Non-pigmented ciliary epithelial cell (primary cell): Measurements from ENCODE around the gene MORN3.
"Not testable (repeated sequence)": the region's sequence is repeated elsewhere in the genome, so short reads cannot be mapped to it uniquely, and the experiment has no call there.

Experiments
- DNase-seq: peaks from one replicate; pipeline ENCODE4 v3.0.0-alpha.2; 2010; ENCODE audit warnings: low read depth

The MORN3 gene

DNA sequence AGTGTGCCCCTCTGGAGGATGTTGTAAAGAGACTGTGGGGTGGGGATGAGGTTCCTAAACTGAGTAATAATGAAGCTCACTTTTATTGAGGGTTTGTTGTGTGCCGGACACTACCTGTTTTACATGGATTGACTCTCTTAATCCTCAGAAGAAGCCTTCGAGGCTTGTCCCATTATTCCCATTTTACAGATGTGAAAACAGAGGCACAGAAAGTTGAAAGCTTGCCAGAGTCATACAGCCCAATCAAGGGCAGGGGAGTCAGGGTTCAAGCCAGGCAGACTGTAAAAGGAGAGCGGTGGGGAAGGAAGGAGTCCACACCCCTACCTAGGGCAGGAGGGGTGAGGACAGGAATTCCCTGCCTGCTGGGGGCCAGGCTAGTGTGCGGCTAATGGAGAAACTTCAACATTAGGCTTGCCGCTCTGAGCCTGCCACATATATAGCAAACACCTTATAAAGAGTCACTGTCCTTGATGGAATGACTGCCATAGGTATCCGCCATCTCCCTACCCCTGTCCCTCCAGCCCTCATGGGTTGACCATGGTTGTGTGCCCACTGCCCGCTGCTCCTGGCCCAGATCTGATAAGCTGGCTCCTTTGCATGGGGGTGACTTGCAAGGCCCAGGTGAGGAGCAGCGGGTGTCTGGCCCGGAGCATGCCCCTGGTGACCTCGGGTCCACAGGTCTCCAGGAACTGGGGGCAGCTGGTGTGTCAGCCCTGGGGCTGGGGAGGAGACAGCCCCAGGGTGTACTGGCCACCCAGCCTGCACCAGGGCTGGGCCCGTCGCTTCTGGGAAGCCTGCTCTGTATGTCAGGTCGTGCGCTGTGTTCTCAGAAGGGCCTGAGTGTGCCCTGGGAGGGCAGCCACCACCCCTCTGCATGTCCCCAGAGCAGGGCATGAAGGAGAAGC, 30.9 kb downstream of the MORN3 start:
- no peak for DNase-seq

DNA sequence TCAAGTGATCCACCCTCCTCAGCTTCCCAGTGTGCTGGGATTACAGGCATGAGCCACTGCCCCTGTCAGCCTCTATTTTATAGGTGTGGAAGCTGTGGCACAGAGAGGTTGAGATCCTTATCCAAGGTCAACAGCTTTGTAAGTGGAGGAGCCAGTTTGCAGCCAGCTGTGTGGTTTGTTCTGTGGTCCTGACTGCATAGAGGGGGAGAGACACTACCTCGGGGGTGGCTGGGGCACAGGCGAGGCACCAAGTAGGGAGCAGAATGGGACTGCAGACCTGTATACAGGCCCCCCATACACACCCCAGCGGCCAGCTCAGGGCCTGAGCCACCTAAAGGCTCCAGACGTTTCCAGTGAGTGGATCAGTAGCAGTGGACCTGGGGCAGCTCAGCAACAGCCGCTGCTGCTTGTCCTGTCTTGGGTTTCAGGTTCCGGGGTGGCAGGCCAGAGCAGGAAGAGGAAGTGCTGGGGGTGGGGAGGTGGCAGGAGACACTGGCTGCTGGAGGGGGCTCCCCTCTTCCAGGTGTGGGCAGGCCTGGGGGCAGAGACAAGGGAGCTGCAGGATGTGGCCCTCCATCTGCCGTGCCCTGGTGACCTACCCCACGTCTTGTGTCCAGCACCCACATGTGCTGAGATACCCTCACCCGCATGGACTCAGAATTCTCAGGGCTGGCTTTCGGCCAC, 32.1 kb downstream of the MORN3 start:
- DNase-seq, result no peak

DNA sequence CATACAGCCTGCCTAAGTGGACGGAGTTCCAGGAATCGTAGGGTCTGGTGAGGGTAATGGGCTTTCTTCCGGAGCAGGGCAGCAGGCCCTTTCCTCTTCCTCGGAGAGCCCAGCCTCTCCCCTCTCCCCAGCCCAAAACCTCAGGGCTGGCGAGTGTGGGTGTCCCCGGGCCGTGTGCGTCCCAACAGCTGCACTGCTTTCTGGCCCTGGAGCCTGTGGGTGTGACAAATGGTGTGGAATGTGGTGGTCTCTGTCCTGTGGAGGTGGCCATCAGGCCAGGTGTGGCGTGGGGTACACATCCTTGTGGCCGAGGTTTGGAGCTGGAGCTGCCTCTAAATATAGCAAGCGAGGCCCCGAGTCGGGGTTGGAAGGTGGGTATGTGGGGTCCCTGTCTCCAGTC, 34.6 kb downstream of the MORN3 start:
- no peak for DNase-seq

DNA sequence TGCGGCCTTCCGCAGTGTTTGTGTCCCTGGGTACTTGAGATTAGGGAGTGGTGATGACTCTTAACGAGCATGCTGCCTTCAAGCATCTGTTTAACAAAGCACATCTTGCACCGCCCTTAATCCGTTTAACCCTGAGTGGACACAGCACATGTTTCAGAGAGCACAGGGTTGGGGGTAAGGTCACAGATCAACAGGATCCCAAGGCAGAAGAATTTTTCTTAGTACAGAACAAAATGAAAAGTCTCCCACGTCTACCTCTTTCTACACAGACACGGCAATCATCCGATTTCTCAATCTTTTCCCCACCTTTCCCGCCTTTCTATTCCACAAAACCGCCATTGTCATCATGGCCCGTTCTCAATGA, 35.6 kb downstream of the MORN3 start:
- DNase-seq, result not testable (repeated sequence)

DNA sequence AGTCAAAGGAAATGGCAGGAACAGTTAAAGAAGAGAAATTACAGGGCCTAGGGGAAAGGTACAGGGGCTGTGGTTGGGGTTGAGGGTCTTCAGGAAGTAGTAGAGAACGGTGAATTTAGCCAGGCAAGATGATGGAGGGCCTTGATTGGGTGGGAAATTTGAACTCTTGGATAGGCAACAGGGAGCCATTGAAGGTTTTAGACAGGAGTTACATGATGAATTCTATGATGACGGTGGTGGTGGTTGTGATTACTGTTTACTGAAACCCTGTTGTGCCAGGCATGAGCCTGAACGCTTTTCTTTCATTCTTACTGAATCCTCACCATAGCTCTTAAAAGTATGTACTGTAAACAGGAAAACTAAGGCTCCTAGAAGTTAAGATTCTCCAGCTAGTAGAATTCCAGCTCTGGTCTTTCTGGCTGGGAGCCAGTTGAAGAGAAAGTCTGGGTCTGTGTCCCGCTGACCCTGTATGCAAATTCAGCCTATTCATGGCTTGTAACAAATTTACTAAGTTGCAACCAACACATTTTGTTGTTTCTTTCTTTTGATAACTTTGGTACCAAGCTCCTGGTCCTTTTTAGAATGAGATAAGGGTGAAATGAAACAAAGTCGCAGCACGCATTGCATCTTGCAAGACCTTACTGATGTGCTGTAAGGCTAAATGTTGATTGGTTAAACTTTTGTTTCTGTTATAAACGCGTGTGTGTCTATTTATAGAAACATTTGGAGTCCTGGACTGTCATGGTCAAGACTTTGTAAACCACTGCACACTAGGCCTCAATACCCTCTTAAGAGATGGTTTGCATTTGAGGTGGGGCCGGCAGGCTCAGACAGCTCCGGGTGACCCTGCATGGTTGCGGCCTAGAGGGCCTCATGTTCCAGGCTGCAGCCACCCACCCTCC, 37.1 kb downstream of the MORN3 start:
- DNase-seq, result no peak

DNA sequence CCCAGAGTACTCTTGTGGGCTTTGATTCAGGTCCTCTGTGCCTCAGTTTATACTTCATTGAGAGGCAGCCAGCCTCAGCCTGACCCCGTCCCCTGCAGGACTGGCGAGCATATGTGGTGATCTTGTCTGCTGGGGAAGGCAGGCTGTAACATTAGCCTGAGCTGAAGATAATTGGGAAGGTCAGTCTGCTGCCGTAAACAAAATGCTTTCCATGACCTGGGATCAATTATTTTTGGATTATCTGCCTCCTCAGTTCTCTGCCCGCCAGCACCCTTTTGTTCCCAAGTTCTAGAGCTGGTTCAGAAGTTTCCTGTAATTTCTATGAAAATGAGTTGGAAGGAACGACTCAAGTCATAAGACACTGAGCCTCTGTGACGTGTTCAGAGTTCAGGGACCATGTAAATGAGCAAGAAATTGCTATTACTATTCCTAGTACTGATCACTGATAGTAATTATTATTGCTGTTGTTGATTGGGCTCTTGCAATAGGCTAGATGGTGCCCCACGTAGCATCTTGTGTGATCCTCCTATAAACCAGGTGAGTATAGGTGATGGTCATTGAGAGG, 38.6 kb downstream of the MORN3 start:
- no peak for DNase-seq

DNA sequence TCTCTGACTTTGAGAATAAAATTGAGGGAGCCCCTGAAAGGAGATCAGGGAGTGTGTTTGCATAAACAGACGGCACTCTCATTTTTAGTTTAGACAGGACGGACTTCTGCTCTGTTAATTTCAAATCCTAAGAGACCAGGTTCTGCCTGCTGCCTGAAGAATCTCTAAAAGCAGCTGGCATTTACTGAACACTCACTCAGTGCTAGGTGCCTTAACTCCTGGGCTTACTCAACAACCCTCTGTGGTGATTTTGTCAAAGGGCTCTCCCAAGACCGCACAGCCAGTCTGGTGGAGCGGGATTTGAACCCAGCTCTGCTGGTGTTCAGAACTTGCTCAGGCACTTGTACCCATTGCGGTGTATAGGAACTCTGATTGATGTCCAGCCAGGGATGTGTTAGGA, 40.9 kb downstream of the MORN3 start:
- no peak for DNase-seq

DNA sequence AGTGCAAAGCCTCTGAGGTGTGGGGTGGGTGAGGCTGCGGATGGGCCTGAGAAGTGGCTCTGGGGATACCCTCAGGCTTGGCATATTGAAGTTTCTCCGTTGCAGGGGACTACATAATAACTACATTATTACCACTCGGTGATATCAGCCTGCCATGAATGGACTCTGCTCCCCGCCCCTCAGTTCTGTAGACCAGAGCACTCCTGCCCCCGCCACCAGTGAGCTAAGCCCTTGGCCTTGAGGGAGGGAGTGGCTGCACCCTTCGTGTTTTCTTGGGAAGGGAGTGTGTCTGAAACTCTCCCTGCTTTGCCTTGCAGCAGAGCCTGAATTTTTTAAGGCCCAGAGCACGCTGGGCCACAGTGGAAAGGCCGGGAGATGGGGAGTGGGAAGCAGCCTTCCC, 41.4 kb downstream of the MORN3 start:
- DNase-seq, result no peak

DNA sequence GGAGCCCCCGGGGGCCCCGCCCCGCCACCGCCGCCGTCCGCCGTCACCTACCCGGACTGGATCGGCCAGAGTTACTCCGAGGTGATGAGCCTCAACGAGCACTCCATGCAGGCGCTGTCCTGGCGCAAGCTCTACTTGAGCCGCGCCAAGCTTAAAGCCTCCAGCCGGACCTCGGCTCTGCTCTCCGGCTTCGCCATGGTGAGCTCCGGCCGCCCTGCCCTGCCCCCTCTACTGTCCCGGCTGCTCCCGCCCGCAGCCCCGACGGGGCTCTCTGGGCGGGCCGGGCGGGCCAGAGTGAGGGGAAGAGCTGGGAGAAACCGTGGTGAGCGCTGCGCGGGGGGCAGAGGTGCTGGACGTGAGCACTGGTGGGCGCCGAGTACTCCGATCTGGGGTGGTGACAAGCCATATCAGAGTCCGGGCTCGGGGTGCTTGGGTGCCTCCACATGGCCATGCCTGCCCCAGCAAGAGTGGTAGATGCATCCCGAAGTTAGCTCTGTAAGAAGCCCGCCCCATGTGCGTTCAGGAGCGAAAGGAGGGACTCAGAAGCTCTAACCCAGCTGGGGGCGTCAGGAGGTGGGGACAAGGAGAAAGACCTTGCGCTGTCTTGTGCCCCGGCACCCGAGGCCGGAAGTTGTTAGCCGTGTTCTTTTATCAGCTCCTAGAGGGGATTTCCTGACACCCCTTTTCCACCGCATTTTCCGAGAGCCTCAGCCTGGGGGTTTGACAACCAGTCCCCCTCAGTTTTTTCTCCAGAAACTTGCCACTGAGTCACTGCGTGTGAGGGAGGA, 42.4 kb downstream of the MORN3 start:
- DNase-seq, result no peak

DNA sequence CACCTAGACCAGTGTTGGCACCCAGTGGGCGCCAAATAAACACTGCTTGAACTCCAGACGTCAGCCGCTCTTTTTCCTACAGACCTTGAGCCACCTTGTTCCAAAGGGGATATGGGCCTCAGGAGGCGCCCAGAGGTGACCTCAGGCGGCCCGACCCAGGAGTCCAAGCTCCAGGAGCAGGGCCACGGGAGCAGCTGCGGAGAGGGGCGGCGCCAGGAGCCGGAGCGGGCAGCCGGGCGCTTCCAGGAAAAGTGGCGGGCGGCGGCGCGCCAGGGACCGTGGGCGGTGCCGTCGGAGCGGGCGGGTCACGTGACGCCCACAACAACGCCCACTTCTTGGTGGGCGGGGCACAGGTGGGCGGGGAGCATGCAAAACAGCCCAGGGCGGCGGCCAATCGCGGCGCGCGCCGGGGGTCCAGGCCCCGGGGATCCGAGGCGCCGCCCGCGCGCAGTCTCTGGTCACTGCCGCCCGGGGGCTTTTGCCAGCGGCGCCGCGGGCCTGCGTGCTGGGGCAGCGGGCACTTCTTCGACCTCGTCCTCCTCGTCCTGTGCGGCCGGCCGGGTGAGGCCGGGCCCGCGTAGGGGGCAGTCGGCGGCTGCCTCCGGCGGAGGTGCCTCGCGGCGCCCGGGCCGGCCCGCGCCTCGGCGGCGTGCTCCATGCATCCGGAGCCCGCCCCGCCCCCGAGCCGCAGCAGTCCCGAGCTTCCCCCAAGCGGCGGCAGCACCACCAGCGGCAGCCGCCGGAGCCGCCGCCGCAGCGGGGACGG, 43.2 kb downstream of the MORN3 start, which contains the start of gene ORAI1:
ORAI1 (plus strand) TSS at position 444 of the 766 bp plus-strand sequence.
- peak; percentile 47 for DNase-seq

DNA sequence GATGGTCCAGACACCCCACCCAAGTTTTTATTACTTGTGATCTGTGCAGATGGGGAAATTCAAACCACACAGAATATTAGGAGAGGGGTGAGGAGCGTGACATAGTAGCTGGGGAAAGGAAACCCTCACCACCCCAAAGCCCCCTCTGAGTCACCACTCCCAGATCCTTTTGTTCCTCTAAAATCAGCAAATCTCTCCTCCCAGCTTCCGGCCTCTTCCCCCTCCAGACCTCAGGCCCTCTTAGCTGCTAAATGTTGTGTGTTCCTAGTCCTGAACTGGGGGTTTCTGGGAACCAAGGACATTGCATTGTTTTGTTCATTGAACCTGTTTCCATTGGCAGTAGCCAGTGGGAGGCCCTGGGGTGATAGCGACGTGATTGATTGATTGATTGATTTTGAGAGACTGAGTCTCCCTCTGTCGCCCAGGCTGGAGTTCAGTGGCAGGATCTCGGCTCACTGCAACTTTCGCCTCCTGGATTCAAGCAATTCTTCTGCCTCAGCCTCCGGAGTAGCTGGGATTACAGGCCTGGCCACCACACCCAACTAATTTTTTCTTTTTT, 49.0 kb downstream of the MORN3 start:
- no peak for DNase-seq

DNA sequence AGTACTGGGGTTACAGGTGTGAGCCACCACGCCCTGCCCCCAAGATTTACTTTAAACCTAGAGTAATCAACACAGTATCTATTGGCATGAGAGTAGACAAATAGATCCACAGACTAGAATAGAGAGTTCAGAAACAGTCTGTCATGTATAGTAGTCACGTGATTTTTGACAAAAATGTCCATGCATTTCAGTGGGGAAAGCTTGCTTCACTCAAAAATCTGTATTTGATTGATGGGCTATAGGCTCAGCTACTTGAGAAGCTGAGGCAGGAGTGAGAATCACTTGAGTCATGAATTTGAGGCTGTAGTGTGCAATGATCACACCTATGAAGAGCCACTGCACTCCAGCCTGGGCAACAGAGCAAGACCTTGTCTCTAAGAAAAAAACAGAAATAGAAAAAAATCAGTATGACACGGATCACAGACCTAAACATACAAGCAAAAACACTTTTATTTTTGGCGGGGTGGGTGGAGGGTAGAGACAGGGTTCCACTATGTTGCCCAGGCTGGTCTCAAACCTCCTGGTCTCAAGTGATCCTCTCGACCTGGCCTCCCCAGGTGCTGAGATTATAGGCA, 50.7 kb downstream of the MORN3 start:
- DNase-seq, result no peak

DNA sequence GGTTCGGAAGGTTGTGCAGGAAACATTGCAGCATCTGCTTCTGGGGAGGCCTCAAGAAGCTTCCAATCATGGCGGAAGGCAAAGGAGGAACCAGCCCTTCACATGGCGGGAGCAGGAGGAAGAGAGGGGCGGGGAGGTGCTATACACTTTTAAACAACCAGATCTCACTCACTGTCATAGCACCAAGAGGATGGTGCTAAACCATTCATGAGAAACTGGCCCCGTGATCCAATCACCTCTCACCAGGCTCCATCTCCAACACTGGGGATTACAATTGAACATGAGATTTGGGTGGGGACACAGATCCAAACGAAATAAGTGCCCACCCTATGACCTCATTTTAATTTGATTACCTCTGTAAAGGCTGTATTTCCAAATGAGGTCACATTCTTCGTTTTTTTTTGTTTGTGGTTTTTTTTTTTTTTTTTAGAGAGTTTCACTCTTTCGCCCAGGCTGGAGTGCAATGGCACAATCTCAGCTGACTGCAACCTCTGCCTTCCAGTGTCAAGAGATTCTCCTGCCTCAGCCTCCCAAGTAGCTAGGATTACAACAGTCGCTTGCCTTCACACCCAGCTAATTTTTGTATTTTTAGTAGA, 54.5 kb downstream of the MORN3 start:
- no peak for DNase-seq

DNA sequence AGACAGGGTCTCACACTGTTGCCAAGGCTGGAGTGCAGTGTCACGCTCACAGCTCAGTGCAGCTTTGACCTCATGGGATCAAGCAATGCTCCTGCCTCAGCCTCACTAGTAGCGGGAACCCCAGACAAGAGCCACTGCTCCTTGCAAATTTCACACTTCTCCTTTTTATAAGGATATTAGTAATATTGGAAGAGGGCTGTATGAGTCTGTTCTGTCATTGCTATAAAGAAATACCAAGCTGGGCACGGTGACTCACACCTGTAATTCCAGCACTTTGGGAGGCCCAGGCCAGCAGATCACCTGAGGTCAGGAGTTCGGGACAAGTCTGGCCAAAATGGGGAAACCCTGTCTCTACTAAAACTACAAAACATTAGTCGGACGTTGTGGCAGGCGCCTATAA, 56.0 kb downstream of the MORN3 start:
- no peak for DNase-seq

DNA sequence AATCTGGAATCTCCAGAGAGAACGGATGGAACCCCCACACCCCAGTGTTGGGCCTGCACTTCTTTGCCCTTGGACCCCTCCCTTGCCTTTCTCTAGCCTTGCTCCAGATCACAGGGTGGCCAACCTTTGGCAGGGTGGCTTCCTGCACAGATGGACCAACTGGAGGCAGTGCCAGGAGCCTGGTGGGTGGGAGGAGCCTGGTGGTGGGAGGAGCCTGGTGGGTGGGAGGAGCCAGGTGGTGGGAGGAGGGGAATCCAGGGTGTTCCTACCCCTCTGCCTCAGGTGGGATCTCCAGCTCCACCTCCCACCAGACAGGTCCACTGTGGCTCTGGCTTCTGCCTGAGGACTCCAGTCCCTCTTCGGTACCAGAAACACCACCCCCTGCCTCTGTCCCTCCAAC, 58.1 kb downstream of the MORN3 start:
- no peak for DNase-seq

DNA sequence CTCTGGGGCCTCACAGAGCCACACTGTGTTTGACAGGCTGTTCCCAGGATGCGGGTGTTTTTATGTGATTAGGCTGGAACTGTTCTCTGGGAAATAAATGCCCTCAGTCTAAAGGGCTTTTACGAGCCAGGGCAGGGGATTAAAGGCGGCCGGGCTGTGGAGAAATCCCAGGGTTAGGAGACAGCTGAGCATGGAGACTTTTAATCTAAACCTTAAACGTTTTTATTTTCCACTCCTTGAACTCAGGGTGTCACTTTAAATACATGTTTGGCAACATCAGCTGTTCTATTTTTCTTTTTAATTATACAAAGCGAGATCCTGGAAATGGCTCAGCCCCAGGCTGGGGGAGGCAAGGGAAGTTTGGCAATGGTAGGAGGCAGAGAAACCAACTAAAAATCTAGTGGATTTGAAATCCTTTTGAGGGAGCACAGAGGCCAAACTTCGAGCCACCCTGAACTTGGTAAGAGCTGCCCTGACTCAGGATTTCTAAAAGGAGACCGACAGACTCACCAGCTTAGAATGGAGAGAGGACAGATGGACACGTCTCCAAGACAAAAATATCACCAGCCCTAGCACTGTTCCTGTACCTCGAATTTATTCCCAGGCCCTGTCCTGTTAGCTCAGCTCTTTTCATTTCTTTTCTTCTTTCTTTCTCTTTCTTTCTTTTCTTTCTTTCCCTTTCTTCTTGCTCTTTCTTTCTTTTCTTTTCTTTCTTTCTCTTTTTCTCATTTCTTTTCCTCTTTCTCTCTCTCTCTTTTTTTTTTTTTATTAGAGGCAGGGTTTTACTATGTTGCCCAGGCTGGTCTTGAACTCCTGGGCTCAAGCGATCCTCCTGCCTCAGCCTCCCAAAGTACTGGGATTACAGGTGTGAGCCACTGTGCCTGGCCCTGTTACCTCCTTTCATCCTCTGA, 59.0 kb downstream of the MORN3 start:
- no peak for DNase-seq

DNA sequence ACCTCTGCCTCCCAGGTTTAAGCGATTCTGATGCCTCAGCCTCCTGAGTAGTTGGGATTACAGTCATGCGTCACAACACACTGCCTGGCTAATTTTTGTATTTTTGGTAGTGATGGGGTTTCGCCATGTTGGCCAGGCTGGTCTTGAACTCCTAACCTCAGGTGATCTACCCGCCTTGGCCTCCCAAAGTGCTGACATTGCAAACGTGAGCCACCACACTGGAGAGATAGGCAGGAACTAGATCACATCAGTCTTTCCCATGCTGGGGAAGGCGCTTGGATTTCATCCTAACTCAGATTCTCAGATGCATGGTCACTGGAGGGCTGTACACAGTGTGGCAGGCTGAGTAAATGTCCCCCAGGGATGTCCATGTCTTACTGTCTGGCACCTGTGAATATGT, 61.2 kb downstream of the MORN3 start:
- no peak for DNase-seq

DNA sequence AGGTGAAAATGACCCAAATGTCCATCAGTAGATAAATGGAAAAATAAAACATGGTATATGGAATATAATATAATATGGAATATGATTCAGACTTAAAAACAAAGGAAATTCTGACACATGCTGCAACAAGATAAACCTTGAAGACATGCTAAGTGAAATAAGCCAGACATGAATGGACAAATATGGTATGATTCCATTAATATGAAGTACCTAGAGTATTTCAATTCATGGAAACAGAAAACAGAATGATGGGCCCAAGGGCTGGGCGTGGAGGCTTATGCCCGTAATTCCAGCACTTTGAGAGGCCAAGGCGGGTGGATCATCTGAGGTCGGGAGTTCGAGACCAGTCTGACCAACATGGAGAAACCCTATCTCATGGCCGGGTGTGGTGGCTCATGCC, 65.9 kb downstream of the MORN3 start:
- DNase-seq, result no peak
